Measurements from ENCODE around the gene LIMS2.

Gene LIMS2

GRCh38 chr2:127596311-127597045 lies 78.9 kb downstream of the LIMS2 start:
- no peak for TF ChIP-seq CTCF (IDR thresholded peaks at IDR 0.05; ENCODE audit: low read depth, low read length)
- no peak for DNase-seq
- H3K4me3 ChIP-seq (ENCODE audit: low read depth, low read length): no peak overlapping the region
- H3K36me3 ChIP-seq: no peaks in the 10 kb centered on the region
- no peaks in the 10 kb centered on the region for H3K9me3 ChIP-seq
- H3K4me1 ChIP-seq: no peaks in the 10 kb centered on the region
- H3K27me3 ChIP-seq: no peaks in the 10 kb centered on the region

DNA sequence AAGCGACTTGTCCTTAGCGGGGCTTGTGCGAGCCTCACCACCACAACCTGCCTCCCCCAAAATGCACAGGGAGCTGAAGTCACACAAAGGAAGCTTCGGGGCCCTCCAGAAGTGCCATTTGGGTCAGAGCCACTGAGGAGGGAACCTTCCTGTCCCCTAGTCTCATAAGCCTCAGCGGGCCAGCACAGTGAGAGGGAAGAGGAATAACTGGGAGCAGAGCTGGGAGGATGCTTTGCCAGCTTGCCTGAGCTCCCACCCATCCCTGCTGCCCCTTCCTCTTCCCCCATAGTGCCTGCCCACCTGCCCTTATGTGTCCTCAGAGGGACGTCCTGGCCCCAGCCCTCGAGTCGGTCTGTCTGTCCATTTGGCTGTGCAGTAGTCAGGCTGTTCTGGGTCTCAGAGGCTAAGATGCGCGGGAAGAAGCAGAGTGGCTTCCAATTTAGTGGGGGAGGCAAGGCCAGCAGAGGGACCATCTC lies 81.2 kb downstream of the LIMS2 start:
- TF ChIP-seq CTCF (IDR thresholded peaks at IDR 0.05; ENCODE audit: low read depth, low read length): no peak
- no peaks in the 10 kb centered on the region for H3K36me3 ChIP-seq
- H3K9me3 ChIP-seq: no peaks in the 10 kb centered on the region
- no peaks in the 10 kb centered on the region for H3K4me1 ChIP-seq
- H3K27me3 ChIP-seq: no peaks in the 10 kb centered on the region
- no peak overlapping the region for H3K4me3 ChIP-seq (ENCODE audit: low read depth, low read length)
- no peak for DNase-seq

- TF ChIP-seq CTCF (IDR thresholded peaks at IDR 0.05; ENCODE audit: low read depth, low read length): no peak
- no peak overlapping the region for H3K4me3 ChIP-seq (ENCODE audit: low read depth, low read length)
- H3K4me1 ChIP-seq: no peaks in the 10 kb centered on the region
- no peak for DNase-seq
- no peaks in the 10 kb centered on the region for H3K9me3 ChIP-seq
- H3K27me3 ChIP-seq: no peaks in the 10 kb centered on the region
- H3K36me3 ChIP-seq: no peaks in the 10 kb centered on the region
Measured at GRCh38 chr2:127593228-127594115, 81.9 kb downstream of the LIMS2 start.

DNA sequence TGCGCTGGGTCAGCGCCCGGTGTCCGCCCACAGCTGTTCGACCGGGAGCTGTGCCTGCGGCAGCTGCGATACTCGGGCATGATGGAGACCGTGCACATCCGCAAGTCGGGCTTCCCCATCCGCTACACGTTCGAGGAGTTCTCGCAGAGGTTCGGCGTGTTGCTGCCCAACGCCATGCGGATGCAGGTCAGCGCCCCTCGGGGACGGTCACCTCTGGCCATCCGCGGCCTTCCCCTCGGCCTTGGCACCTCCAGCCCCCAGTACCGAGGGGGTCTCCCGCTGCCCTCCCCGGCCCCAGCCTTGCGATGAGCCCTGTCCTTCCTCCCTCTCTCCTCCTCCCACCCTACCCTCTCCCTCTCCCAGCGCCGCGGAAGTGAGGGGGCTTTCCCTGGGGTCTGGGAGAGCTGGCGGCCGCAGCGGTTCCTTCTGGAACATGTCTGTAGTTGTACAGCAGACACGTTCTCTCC lies 82.5 kb downstream of the LIMS2 start:
- Histone ChIP-seq H3K4me1 (no peaks in the 10 kb centered on the region), H3K36me3 (no peaks in the 10 kb centered on the region), H3K4me3 (ENCODE audit: low read depth, low read length) (no peak overlapping the region), H3K27me3 (no peaks in the 10 kb centered on the region), H3K9me3 (no peaks in the 10 kb centered on the region)
- DNase-seq: no peak
- no peak for TF ChIP-seq CTCF (IDR thresholded peaks at IDR 0.05; ENCODE audit: low read depth, low read length)

DNA sequence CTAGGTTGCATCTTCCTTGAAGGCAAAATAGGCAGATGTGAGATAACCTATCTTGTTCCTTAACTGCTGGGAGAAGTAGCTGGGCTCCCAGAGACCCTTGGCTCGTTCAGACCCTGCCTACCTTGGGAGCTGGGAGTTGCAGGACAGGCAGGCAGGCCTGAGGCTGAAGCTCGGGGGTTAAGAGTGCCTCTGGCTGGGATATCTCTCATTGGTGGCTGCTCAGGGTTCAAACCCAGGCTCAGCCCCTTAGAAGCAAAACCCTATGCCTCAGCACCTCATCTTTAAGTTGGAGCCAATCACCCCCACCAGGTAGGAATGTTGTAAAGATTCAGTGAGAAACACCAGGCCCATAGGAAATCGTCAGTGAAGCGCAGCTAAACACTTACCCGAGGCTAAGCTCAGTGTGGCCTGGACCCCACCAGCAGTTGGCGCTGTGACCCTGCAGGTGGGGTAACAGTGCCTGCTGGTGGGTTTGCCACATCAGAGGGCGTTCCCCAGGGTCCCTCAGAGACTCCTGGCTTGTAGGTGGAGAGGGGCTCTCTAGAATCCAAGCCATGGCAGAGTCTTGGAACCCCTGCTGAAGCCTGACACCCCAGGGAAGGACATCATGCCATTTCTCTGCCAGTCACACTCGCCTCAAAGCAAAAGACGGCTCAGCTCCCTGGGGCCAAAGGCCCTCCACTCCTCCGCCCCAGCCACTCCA lies 84.0 kb downstream of the LIMS2 start:
- DNase-seq: peak; percentile 72
- no peak overlapping the region for H3K4me3 ChIP-seq (ENCODE audit: low read depth, low read length)
- peak; percentile 92 for TF ChIP-seq CTCF (IDR thresholded peaks at IDR 0.05; ENCODE audit: low read depth, low read length)

More for the DNA sequence above, 84.0 kb downstream of the LIMS2 start:
- no peaks in the 10 kb centered on the region for H3K4me1 ChIP-seq
- no peaks in the 10 kb centered on the region for H3K36me3 ChIP-seq
- no peaks in the 10 kb centered on the region for H3K9me3 ChIP-seq
- H3K27me3 ChIP-seq: no peaks in the 10 kb centered on the region

Data from BE2C (cell line).